NB4 (cell line): ENCODE data around the gene BCKDHB.

Experiments used
- DNase-seq: peaks from one replicate; pipeline ENCODE4 v3.0.0; 2010; ENCODE audit warnings: low read depth
- H3K4me3 ChIP-seq: one replicate; pipeline ENCODE4 v1.5.1; 2011; ENCODE audit warnings: mild to moderate bottlenecking, low read depth, low read length, moderate library complexity
- MYC ChIP-seq: IDR thresholded peaks from 2 replicates; pipeline ENCODE4 v1.6.1; 2011; ENCODE audit warnings: low read depth, low read length
- POLR2A ChIP-seq: IDR thresholded peaks from 2 replicates; pipeline ENCODE4 v1.6.1; 2011; ENCODE audit warnings: mild to moderate bottlenecking; ENCODE audit not compliant: insufficient read length; ENCODE audit errors: extremely low read depth
- TF ChIP-seq, protein P1 (sequence below): IDR thresholded peaks from one replicate; pipeline ENCODE4 v1.5.1; 2012; ENCODE audit warnings: low read depth, low read length
- TF ChIP-seq, protein P2 (sequence below): IDR thresholded peaks from 2 replicates; pipeline ENCODE4 v1.6.1; 2011; ENCODE audit warnings: low read depth, low read length

BCKDHB gene

DNA sequence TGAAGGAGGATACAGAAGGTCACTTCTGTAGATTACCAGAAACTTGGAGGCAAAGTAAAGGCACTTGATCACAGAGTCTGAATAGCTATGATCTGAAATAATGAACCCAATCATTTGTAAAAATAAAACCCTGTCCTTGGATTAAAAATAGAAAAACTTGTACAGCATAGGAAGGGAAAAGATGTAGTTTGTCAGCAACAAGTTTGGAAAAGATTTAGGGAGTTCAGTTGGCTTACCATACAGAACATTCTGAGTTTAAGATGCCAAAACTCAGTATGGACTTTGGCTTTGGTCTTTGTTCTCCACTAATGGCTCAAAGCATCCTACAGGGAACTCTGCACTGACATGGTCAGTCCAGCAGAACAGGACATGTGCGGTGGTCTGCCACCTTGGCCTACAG lies 240.6 kb downstream of the BCKDHB start:
- no peak for TF ChIP-seq POLR2A
- TF ChIP-seq, protein P1, sequence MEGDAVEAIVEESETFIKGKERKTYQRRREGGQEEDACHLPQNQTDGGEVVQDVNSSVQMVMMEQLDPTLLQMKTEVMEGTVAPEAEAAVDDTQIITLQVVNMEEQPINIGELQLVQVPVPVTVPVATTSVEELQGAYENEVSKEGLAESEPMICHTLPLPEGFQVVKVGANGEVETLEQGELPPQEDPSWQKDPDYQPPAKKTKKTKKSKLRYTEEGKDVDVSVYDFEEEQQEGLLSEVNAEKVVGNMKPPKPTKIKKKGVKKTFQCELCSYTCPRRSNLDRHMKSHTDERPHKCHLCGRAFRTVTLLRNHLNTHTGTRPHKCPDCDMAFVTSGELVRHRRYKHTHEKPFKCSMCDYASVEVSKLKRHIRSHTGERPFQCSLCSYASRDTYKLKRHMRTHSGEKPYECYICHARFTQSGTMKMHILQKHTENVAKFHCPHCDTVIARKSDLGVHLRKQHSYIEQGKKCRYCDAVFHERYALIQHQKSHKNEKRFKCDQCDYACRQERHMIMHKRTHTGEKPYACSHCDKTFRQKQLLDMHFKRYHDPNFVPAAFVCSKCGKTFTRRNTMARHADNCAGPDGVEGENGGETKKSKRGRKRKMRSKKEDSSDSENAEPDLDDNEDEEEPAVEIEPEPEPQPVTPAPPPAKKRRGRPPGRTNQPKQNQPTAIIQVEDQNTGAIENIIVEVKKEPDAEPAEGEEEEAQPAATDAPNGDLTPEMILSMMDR = no peak
- DNase-seq = no peak
- no peak overlapping the region for H3K4me3 ChIP-seq

DNA sequence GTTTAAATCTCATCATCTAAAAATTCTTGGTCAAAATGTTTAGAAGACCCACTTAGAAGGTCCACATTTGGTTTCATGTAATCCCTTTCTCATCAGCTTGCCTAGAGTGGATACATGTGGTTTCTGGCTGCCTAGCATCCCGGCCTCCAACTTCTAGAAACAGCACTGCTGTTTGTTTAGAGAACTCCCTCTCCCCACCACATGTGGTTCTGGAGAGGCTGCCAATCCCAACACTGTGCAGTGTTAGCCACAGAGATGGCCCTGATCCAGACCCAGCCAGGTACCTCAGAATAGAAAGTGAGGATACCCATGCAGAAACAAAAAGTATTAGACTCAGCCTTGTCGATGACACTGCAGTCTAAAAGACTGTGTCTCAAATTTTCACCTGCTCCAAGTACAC lies 241.8 kb downstream of the BCKDHB start:
- TF ChIP-seq, protein P1 = no peak
- TF ChIP-seq, protein P2, sequence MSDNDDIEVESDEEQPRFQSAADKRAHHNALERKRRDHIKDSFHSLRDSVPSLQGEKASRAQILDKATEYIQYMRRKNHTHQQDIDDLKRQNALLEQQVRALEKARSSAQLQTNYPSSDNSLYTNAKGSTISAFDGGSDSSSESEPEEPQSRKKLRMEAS = no peak
- TF ChIP-seq POLR2A = no peak
- TF ChIP-seq MYC = no peak
- DNase-seq = no peak
- H3K4me3 ChIP-seq = no peak overlapping the region

DNA sequence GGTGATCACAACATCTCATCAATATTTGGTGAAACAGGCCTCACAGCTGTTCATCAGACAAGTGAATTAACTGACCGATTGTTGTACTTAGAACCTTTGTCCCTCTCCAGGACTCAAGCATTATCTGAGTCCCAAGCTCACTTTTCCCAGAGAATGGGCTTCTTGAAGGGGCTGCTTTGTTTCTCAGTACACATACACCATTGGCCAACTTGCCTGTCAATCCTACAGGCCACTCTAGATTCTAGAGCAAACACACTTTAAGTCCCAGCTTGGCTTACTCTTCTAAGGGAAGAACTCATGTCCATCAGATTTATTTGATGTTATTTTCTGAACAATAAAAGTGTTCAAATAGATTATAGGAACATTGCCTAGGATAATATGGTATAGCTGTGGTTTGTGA lies 249.5 kb downstream of the BCKDHB start:
- H3K4me3 ChIP-seq = no peak overlapping the region
- TF ChIP-seq POLR2A = no peak
- TF ChIP-seq, protein P2 = no peak
- TF ChIP-seq, protein P1 = no peak
- TF ChIP-seq MYC = no peak
- no peak for DNase-seq

DNA sequence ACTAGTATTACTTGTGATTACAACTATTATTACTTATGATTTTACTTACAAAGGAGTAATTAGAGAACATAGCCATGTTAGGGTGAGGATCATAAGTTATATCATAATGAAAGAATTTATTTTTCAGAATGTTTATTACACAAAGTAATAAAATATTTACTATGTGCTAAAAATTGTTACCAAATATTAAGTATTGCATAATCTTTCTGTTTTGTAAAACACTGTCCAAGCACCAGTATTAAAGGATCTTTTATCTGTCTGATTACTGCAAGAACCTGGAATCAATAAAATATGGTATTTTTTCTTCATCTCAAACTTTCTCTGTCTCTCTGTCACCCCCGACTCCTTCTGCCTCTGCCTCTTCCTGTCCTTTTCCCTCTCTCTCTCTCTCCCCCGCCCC lies 250.1 kb downstream of the BCKDHB start:
- DNase-seq = no peak
- TF ChIP-seq POLR2A (no peak), MYC (no peak)
- TF ChIP-seq, protein P1 = no peak
- TF ChIP-seq, protein P2 = no peak
- no peak overlapping the region for H3K4me3 ChIP-seq

DNA sequence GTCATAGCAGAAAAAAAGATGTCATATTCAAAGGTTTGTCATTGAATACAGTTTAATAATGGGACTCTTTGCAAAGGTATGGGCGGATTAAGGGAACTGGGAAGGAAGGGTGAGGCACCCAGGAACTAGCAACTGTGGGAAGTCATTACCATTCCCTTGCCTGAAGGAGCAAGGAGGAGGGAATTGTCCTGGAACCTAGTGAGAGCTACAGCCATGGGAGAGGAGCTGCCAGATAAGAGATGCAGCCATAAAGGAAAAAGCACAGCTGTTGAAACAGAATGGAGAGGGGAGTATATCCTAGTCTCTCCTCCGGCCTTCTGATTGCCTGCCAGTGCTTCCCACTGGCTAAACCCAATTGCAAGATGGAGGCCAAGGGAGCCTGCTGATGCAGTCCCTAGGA lies 250.6 kb downstream of the BCKDHB start:
- TF ChIP-seq, protein P2 = no peak
- TF ChIP-seq POLR2A = no peak
- TF ChIP-seq, protein P1 = no peak
- TF ChIP-seq MYC = no peak
- no peak overlapping the region for H3K4me3 ChIP-seq
- no peak for DNase-seq

DNA sequence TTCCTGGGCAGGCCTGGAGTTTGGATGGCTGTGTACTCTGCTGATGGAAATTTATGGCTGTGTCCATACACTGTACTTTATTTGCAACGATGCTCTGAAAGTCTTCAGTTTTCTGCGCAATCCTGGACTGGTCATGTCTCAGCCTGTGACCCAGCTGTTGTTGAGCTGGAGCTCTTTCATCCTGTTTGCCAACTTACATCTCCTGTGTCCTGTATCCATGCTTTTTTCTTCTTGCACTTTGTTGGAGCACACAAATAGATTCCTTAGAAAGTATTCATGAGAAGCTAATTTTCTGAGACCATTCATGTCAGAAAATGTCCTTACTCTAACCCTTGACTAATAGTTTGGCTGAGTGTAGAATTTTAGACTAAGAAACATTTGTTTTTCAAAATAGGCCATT lies 251.2 kb downstream of the BCKDHB start:
- no peak overlapping the region for H3K4me3 ChIP-seq
- TF ChIP-seq, protein P1 = no peak
- TF ChIP-seq, protein P2 = no peak
- TF ChIP-seq POLR2A (no peak), MYC (no peak)
- DNase-seq = no peak
